ENCODE measurements around the gene ZIC1.

- TF ChIP-seq POLR2A (IDR thresholded peaks at IDR 0.05), result no peak
- TF ChIP-seq CTCF (IDR thresholded peaks at IDR 0.05), result no peak
- TF ChIP-seq EP300 (IDR thresholded peaks at IDR 0.05), result no peak
- TF ChIP-seq POLR2AphosphoS5 (IDR thresholded peaks at IDR 0.05), result no peak
Observed at GRCh38 chr3:147396712-147397046, 12.5 kb upstream of the ZIC1 start.

All from suprapubic skin (tissue), 4 donors.